ENCODE measurements around the gene TTC7B.

DNA sequence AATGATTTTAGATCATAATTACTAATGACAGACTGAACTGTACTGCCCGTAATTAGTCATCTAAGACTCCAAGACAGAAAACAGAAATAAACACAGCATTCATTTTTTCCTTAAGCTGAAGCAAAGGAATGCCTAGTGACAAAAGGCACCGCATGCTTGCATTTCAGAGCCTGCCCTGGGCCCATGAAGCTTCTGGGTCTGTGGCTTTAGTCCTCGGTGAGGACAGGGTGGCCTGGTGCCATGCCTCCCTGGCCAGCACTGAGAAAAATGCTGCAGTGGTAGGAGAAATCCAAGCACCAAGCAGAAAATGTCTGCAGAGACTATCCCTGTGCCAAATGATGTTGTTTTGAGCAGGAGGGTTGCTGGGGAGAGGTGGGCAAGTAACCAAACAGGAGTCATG, 247.8 kb downstream of the TTC7B start:
- TF ChIP-seq, protein P1, sequence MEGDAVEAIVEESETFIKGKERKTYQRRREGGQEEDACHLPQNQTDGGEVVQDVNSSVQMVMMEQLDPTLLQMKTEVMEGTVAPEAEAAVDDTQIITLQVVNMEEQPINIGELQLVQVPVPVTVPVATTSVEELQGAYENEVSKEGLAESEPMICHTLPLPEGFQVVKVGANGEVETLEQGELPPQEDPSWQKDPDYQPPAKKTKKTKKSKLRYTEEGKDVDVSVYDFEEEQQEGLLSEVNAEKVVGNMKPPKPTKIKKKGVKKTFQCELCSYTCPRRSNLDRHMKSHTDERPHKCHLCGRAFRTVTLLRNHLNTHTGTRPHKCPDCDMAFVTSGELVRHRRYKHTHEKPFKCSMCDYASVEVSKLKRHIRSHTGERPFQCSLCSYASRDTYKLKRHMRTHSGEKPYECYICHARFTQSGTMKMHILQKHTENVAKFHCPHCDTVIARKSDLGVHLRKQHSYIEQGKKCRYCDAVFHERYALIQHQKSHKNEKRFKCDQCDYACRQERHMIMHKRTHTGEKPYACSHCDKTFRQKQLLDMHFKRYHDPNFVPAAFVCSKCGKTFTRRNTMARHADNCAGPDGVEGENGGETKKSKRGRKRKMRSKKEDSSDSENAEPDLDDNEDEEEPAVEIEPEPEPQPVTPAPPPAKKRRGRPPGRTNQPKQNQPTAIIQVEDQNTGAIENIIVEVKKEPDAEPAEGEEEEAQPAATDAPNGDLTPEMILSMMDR (IDR thresholded peaks at IDR 0.05) = no peak
- no peak for TF ChIP-seq EP300 (IDR thresholded peaks at IDR 0.05)
- TF ChIP-seq POLR2A (IDR thresholded peaks at IDR 0.05) = no peak
- no peak for TF ChIP-seq POLR2AphosphoS5 (IDR thresholded peaks at IDR 0.05)
